ENCODE data around the gene PPID.
"Not testable (repeated sequence)": the region's sequence is repeated elsewhere in the genome, so short reads cannot be mapped to it uniquely, and the experiment has no call there.

PPID gene

DNA sequence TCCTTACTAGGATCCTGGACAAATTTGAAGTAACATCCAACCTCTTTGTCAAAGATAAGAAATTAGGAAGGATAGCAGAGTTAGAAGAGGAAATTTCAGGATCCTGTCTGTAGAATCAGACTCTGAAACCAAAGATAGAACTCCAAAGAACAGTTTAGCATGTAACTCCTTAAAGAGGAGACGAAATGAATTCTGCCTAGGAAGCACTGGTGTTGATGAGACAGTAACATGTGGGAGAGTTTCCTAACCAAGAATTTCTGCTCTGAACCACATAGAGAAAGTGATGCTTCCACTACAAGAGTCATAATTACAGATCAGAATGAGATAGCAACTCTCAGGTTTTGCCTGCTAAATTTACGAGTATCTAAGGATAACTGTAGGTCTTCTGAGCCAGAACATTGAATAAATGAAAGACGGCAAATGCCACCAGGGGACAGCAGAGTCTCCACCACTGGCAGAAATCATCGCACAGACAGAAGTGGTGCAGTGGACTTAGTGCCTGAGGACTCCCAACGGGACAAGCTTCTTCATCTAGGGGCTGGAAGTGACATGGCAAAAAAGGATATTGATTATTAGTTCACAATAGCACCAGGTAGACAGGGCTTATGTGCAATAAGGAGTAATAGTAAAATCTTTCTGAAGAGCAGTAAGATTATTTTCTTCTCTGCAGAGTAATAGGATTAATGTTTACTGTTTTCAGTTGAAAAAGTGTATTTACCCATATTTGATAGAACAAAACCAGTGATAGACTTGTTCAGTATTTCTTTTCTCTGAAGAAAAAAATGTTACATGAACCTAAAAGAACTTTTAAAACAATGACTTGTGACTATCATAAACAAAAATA is 6.7 kb upstream of the PPID start:
- H3K9me3 ChIP-seq (ENCODE audit: control insufficient read depth, low read length): no peaks in the 10 kb centered on the region
- DNase-seq (ENCODE audit: low read depth): peak; percentile 84
- peak overlapping the region; percentile 17 for H3K9ac ChIP-seq (ENCODE audit: low read length)
- no peaks in the 10 kb centered on the region for H3K27me3 ChIP-seq (replicated peaks; ENCODE audit: control insufficient read depth, insufficient read depth, low read length)
- H3K4me1 ChIP-seq (ENCODE audit: control insufficient read depth, insufficient read depth, low read length): no peaks in the 10 kb centered on the region
- no peak overlapping the region for H3K4me3 ChIP-seq (ENCODE audit: low read length)
- no peaks in the 10 kb centered on the region for H3K36me3 ChIP-seq (ENCODE audit: control insufficient read depth, insufficient read depth, low read length, severe bottlenecking)

DNA sequence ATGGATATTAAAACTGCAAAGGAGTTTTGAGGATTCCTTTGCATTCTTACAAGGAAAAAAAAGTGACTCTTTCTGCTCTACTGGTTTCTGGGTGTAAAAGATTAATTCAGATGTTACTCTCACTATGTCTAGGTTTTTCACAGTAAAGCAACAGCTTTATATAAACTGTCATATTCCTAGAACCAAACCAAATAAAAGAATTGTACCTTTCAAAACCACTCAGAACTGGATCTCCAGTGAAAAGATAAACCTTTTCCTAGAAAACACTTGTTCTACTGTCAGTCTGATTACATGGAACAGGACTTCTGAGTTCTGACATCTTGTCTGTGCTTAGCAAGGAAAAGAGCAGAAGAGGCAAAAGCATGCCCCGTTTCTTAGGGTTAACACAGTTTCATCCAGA is 5.0 kb upstream of the PPID start:
- peaks cover 3% of the 10 kb centered on the region for H3K4me1 ChIP-seq (ENCODE audit: control insufficient read depth, insufficient read depth, low read length)
- no peaks in the 10 kb centered on the region for H3K36me3 ChIP-seq (ENCODE audit: control insufficient read depth, insufficient read depth, low read length, severe bottlenecking)
- H3K27me3 ChIP-seq (replicated peaks; ENCODE audit: control insufficient read depth, insufficient read depth, low read length): no peaks in the 10 kb centered on the region
- no peaks in the 10 kb centered on the region for H3K9me3 ChIP-seq (ENCODE audit: control insufficient read depth, low read length)
- H3K9ac ChIP-seq (ENCODE audit: low read length): no peak overlapping the region
- H3K4me3 ChIP-seq (ENCODE audit: low read length): no peak overlapping the region
- DNase-seq (ENCODE audit: low read depth): no peak

DNA sequence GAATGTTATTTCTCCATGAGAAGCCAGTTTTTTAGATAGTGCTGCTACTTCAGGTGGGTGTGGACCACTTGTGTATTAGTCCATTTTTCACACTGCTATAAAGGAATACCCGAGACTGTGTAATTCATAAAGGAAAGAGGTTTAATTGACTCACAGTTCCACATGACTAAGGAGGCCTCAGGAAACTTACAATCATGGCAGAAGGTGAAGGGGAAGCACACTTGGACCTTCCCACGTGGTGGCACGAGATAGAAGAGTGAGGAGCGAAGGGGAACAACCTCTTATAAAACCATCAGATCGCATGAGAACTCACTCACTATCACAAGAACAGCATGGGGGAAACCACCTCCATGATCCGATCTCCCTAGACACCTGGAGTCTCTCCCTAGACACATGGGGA is 3.4 kb upstream of the PPID start:
- peaks cover 10% of the 10 kb centered on the region for H3K4me1 ChIP-seq (ENCODE audit: control insufficient read depth, insufficient read depth, low read length)
- H3K4me3 ChIP-seq (ENCODE audit: low read length): no peak overlapping the region
- DNase-seq (ENCODE audit: low read depth): no peak
- H3K27me3 ChIP-seq (replicated peaks; ENCODE audit: control insufficient read depth, insufficient read depth, low read length): no peaks in the 10 kb centered on the region
- no peaks in the 10 kb centered on the region for H3K9me3 ChIP-seq (ENCODE audit: control insufficient read depth, low read length)
- no peaks in the 10 kb centered on the region for H3K36me3 ChIP-seq (ENCODE audit: control insufficient read depth, insufficient read depth, low read length, severe bottlenecking)
- no peak overlapping the region for H3K9ac ChIP-seq (ENCODE audit: low read length)

DNA sequence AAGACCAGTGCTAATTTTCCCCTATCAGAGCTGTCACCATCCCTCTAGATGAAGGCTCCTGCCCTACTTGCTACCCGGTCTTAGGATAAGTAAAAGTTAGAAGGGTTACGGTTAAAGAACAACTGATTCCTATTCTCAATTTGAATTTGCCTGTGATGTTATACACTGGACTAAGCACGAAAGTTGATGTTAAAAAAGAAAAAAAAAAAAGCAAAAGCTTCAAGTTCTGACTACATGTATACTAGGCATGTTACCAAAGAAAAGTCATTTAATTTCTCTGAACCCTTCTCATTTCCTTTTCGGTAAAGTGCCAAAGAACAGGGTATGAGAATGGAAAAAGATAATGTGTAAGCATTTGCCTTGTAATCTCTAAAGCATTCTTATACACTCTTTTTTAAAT is 1.4 kb upstream of the PPID start:
- H3K36me3 ChIP-seq (ENCODE audit: control insufficient read depth, insufficient read depth, low read length, severe bottlenecking): peaks cover 13% of the 10 kb centered on the region
- peaks cover 17% of the 10 kb centered on the region for H3K4me1 ChIP-seq (ENCODE audit: control insufficient read depth, insufficient read depth, low read length)
- no peaks in the 10 kb centered on the region for H3K9me3 ChIP-seq (ENCODE audit: control insufficient read depth, low read length)
- H3K27me3 ChIP-seq (replicated peaks; ENCODE audit: control insufficient read depth, insufficient read depth, low read length): no peaks in the 10 kb centered on the region
- DNase-seq (ENCODE audit: low read depth): no peak
- no peak overlapping the region for H3K4me3 ChIP-seq (ENCODE audit: low read length)
- H3K9ac ChIP-seq (ENCODE audit: low read length): no peak overlapping the region

DNA sequence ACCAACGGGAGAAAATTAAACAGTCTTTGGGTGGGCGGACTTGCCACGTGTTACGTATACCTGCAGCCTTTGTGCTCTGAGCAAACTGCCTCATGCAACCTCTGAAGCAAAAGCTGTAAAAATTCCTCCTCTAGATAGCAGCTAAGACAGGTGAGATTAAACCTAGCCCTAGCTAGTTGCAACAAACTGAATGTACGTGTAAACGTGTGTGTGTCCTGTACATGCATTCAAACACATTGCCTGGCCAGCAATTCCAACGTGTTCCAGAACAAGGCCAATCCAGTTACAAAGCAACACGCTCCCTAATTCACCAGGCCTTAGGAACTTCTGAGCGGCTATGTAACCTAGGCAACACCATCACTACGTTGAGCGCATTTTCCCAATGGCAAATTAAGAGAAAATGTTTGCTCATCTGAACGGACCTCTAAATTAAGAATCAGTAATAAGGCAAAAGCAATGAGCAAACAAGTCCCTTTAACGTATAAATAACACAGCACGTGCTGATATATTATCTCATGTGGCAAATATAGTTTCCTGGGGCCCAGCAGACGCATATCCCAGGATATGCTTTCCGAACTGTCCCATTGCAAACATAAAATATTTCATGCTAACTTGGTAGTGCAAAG is 792 bp downstream of the PPID start:
- Histone ChIP-seq H3K9me3 (ENCODE audit: control insufficient read depth, low read length) (no peaks in the 10 kb centered on the region), H3K27me3 (replicated peaks; ENCODE audit: control insufficient read depth, insufficient read depth, low read length) (no peaks in the 10 kb centered on the region), H3K4me3 (ENCODE audit: low read length) (peak overlapping the region; percentile 93), H3K9ac (ENCODE audit: low read length) (peak overlapping the region; percentile 97), H3K36me3 (ENCODE audit: control insufficient read depth, insufficient read depth, low read length, severe bottlenecking) (peaks cover 35% of the 10 kb centered on the region), H3K4me1 (ENCODE audit: control insufficient read depth, insufficient read depth, low read length) (peaks cover 18% of the 10 kb centered on the region)
- DNase-seq (ENCODE audit: low read depth): peak; percentile 65

DNA sequence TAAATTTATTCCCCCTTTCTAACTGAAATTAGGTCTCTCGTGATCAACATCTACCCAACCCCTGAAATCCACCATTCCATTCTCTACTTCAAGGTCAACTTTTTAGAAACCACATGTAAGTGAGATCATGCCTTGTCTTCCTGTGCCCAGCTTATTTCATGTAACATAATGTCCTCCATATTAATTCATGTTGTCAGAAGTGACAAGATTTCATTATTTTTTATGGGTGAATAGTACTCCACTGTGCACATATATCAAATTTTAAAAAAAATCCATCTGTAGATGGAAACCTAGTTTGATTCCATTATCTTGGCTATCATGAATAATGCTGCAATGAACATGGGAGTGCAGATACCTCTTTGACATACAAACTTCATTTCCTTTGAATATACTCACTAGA is 1.5 kb downstream of the PPID start:
- H3K27me3 ChIP-seq (replicated peaks; ENCODE audit: control insufficient read depth, insufficient read depth, low read length): no peaks in the 10 kb centered on the region
- peaks cover 42% of the 10 kb centered on the region for H3K36me3 ChIP-seq (ENCODE audit: control insufficient read depth, insufficient read depth, low read length, severe bottlenecking)
- peaks cover 18% of the 10 kb centered on the region for H3K4me1 ChIP-seq (ENCODE audit: control insufficient read depth, insufficient read depth, low read length)
- H3K9ac ChIP-seq (ENCODE audit: low read length): no peak overlapping the region
- DNase-seq (ENCODE audit: low read depth): no peak
- peak overlapping the region; percentile 93 for H3K4me3 ChIP-seq (ENCODE audit: low read length)
- H3K9me3 ChIP-seq (ENCODE audit: control insufficient read depth, low read length): no peaks in the 10 kb centered on the region

DNA sequence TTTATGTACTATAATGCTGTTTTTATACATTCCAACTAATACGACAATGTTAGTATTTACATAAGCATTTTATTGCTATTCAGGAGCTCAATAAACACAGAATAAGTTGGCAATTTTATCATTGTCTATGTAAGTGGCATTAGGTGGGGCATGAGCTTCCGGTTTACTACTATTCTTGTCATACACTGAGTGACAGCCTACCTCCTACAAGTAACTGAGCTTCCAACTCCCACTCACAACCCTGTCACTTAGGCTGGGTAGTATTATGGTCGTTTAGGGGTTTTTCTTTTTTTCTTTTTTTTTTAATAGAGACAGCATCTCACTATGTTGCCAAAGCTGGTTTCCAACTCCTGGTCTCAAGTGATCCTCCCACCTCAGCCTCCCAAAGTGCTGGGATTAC is 7.4 kb downstream of the PPID start:
- peaks cover 92% of the 10 kb centered on the region for H3K36me3 ChIP-seq (ENCODE audit: control insufficient read depth, insufficient read depth, low read length, severe bottlenecking)
- no peaks in the 10 kb centered on the region for H3K9me3 ChIP-seq (ENCODE audit: control insufficient read depth, low read length)
- H3K4me1 ChIP-seq (ENCODE audit: control insufficient read depth, insufficient read depth, low read length): peaks cover 6% of the 10 kb centered on the region
- no peak for DNase-seq (ENCODE audit: low read depth)
- H3K9ac ChIP-seq (ENCODE audit: low read length): no peak overlapping the region
- H3K4me3 ChIP-seq (ENCODE audit: low read length): no peak overlapping the region
- H3K27me3 ChIP-seq (replicated peaks; ENCODE audit: control insufficient read depth, insufficient read depth, low read length): no peaks in the 10 kb centered on the region

DNA sequence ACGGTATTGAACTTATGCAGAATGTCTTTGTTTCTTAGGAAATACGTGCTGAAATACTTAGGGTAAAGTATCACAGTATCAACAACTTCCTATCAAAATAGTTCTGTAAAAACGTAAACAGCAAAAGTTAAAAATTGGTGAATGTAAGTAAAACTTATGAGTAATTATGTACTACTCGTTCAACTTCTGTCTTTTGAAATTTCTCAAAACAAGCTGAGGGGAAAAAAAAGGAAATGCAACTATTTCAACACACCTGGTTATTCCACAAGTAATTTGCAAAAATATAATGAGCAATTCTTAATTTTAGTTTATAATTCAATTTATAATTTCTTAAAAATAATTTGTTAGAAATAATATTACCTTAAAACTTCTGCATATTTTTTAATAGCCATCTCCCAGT is 8.3 kb downstream of the PPID start:
- Histone ChIP-seq H3K9ac (ENCODE audit: low read length) (no peak overlapping the region), H3K4me1 (ENCODE audit: control insufficient read depth, insufficient read depth, low read length) (peaks cover 4% of the 10 kb centered on the region), H3K9me3 (ENCODE audit: control insufficient read depth, low read length) (no peaks in the 10 kb centered on the region), H3K36me3 (ENCODE audit: control insufficient read depth, insufficient read depth, low read length, severe bottlenecking) (peaks cover 95% of the 10 kb centered on the region), H3K4me3 (ENCODE audit: low read length) (no peak overlapping the region), H3K27me3 (replicated peaks; ENCODE audit: control insufficient read depth, insufficient read depth, low read length) (no peaks in the 10 kb centered on the region)
- DNase-seq (ENCODE audit: low read depth): no peak

DNA sequence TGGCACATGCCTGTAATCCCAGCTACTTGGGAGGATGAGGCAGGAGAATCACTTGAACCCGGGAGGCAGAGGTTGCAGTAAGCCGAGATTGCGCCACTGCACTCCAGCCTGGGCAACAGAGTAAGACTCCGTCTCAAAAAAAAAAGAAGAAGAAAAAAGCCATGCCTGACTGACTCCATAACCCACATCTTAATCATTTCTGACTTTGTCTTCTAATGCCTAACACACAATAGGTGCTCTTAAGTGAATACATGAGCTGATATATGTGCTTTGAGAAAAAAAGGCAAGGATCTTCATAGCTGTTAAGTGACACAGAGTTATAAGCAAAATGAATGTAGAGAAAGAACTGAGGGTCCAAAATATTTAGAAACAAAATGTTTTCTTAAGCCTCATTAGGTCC is 10.6 kb downstream of the PPID start:
- H3K9ac ChIP-seq (ENCODE audit: low read length); H3K4me3 ChIP-seq (ENCODE audit: low read length); H3K27me3 ChIP-seq (replicated peaks; ENCODE audit: control insufficient read depth, insufficient read depth, low read length); H3K4me1 ChIP-seq (ENCODE audit: control insufficient read depth, insufficient read depth, low read length); DNase-seq (ENCODE audit: low read depth); H3K9me3 ChIP-seq (ENCODE audit: control insufficient read depth, low read length): not testable (repeated sequence)
- H3K36me3 ChIP-seq (ENCODE audit: control insufficient read depth, insufficient read depth, low read length, severe bottlenecking): peaks cover 94% of the 10 kb centered on the region

DNA sequence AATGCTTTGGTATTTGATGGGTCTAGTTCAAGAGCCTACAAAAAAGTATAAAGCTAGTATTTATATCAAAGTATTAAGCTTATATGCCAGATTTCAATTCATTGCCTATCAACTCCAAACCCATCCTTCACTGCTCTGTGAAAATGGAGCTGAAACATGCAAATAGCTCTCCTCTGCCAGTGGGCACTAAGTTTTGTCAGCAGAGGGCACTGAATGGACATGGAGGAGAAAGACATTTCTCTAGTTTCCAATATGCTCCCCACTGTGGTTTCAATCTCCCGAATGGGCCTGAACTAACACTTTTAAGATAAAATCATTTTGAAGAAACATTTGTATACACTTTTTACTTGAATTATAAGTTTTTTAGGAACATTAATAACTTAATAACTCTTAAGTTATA is 12.4 kb downstream of the PPID start:
- Histone ChIP-seq H3K27me3 (replicated peaks; ENCODE audit: control insufficient read depth, insufficient read depth, low read length) (no peaks in the 10 kb centered on the region), H3K4me3 (ENCODE audit: low read length) (no peak overlapping the region), H3K9me3 (ENCODE audit: control insufficient read depth, low read length) (no peaks in the 10 kb centered on the region), H3K9ac (ENCODE audit: low read length) (no peak overlapping the region), H3K4me1 (ENCODE audit: control insufficient read depth, insufficient read depth, low read length) (no peaks in the 10 kb centered on the region), H3K36me3 (ENCODE audit: control insufficient read depth, insufficient read depth, low read length, severe bottlenecking) (peaks cover 95% of the 10 kb centered on the region)
- DNase-seq (ENCODE audit: low read depth): peak; percentile 19

DNA sequence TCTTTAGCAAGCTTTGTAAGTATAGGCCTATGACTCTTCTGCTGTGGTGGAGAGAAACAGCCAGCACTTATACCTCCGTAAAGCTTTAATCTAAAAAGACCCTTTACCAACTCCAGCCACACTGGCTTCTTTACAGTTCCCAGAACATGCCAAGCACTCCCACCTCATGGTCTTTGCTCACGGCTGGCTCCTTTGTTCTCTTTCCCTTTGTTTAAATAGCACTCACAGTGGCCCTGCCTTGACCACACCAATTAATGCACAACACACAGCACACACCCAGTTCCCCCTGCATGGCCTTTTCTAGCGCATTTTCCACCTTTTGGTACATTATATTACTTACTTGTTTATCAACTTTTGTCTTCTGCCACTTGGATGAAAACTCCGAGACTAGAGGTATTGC is 18.9 kb downstream of the PPID start:
- Histone ChIP-seq H3K4me1 (ENCODE audit: control insufficient read depth, insufficient read depth, low read length) (no peaks in the 10 kb centered on the region), H3K4me3 (ENCODE audit: low read length) (no peak overlapping the region), H3K36me3 (ENCODE audit: control insufficient read depth, insufficient read depth, low read length, severe bottlenecking) (peaks cover 85% of the 10 kb centered on the region), H3K9ac (ENCODE audit: low read length) (no peak overlapping the region), H3K27me3 (replicated peaks; ENCODE audit: control insufficient read depth, insufficient read depth, low read length) (no peaks in the 10 kb centered on the region), H3K9me3 (ENCODE audit: control insufficient read depth, low read length) (no peaks in the 10 kb centered on the region)
- DNase-seq (ENCODE audit: low read depth): no peak
